GM18502 (cell line): Measurements from ENCODE around the gene B4GALT5.
"Not testable (repeated sequence)": the region's sequence is repeated elsewhere in the genome, so short reads cannot be mapped to it uniquely, and the experiment has no call there.

Experiments used
- ATAC-seq: cut with Tn5 transposase; IDR thresholded peaks from one replicate; pipeline ENCODE4 v1.9.1; 2021; ENCODE audit warnings: mild to moderate bottlenecking; ENCODE audit not compliant: unreplicated experiment, poor library complexity

Gene B4GALT5

DNA sequence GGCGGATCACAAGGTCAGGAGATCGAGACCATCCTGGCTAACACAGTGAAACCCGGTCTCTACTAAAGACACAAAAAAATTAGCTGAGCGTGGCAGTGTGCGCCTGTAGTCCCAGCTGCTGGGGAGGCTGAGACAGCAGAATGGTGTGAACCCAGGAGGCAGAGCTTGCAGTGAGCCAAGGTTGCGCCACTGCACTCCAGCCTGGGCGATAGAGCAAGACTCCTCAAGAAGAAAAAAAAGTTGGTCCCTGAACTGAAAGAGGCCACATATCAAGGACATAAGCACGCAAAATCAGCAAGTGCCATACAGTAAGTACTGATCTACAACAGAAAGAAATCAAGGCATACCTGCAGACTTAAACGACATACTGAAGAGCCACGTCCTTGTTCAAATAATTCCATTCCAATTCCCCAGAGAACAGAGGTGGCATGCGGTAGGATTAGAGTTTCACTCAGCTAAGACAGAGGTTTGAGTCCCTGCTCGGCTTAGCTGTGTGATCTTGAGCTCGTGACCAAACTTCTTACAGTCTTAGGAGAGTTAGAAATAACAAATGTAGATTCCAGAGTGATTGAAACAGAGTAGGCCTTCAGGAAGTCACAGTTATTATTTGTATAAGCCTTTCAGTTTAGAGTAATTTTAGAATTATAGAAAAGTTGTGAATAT is 29.2 kb downstream of the B4GALT5 start:
- ATAC-seq, result no peak

DNA sequence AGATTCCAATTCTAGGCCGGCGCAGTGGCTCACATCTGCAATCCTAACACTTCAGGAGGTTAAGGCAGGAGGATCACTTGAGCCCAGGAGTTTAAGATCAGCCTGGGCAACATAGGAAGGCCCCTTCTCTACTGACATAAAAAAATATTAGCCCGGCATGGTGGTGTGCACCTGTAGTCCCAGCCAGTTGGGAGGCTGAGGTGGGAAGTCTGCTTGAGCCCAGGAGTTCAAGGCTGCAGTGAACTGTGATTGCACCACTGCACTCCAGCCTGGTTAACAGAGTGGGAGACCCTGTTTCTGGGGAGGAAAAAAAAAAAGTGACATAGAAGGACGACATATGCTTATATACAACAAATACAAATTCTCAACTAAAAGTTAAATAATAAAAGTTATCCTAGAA is 30.9 kb downstream of the B4GALT5 start:
- ATAC-seq, result no peak

DNA sequence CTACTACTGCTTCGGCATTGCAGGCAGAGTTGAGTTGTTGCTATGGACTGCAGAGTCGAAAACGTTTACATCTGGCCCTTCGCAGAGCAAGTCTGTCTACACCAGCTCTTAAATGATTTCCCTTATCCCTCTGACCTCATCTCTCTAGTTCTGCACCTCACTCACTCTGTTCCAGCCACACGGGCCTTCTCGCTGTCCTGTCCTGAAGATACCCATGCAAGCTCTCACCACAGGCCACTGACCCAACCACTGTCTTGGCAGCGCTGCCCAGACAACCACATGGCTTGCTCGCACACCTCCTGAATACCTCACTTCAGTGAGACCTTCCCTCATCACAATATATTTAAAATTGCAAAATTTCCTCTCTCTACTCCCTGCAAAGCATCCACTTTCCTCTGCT is 31.4 kb downstream of the B4GALT5 start:
- no peak for ATAC-seq

DNA sequence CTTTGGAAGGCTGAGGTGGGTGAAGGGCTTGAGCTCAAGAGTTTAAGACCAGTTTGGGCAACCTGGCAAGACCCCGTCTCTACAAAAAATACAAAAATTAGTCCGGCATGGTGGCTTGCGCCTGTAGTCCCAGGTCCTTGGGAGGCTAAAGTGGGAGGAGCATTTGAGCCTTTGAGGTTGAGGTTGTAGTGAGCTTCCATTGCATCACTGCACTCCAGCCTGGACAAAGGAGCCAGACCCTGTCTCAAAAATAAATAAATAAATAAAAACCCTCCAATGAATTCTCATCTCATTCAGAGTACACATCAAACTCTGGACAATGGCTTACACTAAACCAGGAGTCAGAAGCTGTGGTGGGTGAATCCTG is 31.8 kb downstream of the B4GALT5 start:
- no peak for ATAC-seq

DNA sequence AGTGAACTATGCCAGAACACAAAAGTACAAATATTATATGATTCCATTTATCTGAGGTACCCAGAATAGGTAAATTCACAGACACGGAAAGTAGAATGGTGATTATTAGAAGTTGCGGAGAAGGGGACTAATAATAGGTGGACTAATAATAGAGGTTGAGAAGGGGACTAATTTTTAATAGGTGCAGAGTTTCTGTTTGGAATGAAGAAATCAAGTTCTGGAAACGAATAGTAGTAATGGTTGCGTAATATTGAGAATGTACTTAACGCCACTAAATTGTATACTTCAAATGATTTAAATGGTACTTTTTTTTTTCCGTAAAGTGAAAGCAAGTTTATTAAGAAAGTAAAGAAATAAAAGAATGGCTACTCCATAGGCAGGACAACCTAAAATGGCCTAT is 33.2 kb downstream of the B4GALT5 start:
- no peak for ATAC-seq

DNA sequence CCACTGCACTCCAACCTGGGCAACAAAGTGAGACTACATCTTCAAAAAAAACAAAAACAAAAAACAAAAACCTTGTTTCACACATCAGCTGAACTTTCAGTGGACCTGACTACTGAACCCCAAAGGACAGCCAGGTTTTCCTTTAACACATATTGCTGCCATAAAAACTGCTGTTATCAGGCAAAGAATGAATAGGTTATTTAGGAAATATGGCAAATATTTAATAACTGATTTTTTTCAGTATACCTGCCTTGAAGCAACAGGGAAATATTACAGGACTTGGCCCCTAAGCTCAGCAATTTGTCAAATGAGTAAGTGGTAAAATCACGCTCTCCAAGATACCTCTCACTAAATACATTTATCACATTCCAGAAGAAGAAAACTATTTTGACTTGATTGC is 34.0 kb downstream of the B4GALT5 start:
- no peak for ATAC-seq

DNA sequence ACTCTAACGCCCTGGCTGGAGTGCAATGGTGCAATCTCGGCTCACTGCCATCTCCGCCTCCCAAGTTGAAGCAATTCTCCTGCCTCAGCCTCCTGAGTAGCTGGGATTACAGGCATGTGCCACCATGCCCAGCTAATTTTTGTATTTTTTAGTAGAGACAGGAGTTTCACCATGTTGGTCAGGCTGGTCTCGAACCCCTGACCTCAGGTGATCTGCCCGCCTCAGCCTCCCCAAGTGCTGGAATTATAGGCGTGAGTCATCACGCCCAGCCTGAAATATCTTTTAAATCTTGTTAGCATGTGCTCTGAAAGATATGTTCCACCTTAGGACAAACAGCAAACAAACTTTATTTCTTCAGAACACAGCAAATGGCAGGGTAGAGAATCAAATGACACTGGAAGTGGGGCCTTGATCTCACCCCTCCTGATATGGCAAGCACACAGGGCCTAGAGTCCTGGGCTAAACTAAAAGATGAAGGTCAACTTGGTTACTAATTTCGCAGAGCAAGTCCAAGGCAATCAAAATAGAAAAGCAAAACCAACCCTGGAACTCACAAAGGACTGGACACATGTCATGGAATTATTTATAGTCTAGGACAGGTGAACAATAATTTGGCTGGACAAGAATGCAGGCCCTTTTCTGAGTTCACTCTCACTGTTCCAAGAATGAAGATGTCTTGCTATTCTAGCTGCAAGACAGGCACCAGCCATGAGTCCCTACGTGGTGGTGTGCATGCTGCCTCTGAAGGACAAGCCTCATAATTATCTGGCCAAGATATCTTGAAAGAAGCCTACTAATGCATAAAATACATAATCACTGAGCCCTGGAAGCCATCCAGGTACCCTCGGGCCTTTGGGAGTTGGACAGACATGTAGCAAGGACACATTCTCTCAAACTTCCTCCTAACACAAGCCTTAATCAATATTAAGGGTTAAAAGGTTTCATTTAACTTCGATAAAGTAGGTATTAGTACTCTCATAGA is 35.6 kb downstream of the B4GALT5 start:
- ATAC-seq, result no peak

DNA sequence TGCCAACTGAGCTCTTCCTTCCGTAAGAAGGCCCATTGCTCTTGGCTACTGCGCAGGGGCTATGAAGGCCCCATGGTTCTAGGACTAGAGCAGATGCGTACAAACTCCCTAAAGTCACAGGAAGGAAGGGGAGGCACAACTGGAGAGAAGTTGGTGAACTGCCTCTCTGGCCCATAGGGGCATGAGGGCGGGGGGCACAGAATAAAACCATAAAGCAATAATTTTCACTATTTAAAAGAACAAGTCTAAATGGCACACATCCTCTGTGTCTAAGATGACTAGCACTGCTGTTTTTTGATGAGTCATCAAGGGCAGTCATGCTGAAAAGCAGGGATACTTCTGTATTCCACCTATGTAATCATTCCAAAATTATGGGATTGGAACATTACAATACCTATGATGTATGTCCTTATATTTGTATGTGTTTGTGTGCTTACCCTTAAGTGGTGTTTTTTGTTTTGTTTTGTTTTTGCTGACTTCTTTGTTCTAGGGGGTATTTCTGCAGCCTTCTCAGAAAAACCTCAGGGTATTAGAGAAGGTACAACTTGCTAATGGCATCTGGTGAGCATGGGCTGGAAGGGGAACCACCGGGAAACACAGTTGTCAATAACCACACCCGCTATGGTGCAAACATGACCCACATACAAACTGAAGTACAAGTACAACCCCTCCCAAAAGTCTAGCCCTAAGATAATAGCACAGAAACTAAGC is 36.9 kb downstream of the B4GALT5 start:
- ATAC-seq, result peak; percentile 59

DNA sequence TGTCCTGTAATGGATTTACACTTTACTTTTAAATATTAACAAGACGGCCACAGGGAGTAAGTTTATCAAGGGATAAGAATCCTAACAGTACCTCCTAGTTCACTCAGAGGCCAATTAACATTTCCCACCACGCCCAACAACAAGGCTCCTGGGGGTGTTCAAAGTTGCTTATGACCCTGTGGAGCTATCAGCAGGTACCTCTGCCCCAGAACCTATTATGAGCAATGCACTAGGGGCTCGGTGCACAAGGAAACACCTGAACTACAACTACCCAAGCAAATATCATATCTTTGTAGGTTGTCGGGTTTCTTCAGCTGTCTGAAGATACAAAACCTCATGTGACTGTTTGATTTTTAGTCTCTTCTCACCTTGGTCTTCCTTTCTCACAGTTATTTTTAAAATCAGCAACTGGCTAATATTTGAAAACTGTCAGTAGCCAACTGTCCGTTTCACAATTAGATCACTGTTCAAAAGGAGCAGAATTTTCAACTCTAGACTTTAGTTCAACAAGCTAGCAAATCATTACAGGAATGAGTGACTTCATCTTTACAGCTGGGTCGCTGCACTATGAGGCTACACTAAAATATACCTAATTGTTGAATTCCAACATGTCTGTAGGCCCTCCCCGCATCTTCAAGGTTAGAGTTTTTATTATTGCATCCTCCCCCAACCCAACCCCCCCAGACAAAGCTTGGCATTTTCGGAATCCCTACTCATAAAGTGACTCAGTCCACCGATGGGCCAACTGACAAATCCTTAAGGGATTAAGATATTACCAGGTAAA is 38.1 kb downstream of the B4GALT5 start:
- peak; percentile 31 for ATAC-seq

DNA sequence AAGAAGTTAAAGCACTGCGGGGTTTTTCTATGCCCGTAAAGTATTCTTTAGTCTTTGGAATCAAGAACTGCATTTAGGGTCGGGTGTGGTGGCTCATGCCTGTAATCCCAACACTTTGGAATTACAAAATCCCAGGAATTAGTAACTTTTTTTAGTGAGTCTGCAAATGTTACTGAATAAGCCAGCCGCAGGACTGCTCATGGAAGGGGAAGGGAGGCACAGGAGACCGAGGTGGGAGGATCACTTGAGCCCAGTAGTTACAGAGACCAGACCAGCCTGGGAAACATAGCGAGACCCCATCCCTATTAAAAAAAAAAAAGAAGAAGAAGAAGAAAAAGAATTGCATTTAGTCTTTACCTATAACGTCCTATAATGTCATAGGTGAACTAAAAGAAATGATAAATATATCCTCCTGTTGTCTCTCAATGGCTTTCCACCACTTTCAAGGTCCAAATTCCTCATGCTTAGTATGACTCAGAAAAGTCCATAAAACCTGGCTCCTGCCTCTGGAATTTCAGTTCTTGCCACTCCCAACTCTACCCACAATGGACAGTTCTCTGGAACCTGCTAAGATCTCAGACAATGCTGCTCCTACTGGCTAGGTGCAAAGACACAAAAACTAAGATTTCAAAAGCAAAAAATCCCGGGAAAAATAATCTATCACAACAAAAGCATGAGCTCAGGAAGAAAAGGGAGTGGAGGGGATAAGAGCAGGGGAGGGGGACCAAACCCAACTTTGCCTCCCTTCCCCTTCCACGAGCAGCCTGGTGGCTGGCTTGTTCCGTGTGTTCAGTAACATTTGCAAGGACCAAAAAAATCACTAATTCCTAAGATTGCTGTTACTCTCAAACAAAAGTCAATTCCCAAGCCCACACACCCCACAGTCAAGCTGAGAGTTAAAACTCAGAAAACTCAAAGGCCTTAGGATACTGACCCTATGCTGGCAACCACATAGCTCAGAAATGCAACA is 39.0 kb downstream of the B4GALT5 start:
- no peak for ATAC-seq

DNA sequence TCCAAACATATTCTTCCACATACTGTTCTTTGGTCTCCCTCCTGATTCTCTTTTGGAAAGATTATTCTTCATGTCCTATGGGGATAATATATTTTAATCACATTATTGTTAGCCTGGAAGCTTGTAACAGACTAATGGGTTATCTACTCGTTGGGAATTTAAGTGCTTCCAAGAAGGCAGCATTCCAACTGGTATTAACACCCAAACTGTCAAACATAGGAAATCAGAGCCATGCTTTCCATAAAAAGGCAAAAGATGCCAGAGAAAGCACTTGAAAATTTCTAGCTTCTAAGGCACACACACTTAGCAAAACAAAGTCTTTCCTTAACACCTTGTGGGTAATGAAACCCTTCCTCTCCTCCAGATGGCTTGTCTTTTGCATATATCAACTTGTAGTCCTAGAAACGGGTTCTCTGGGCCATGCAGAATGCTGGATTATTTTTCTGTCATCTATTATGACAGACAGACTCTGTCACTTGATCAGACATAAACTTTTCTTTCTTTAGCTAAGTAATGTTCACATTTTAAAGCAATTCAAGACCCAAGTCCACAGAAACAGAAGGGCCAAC is 41.5 kb downstream of the B4GALT5 start:
- ATAC-seq, result no peak

DNA sequence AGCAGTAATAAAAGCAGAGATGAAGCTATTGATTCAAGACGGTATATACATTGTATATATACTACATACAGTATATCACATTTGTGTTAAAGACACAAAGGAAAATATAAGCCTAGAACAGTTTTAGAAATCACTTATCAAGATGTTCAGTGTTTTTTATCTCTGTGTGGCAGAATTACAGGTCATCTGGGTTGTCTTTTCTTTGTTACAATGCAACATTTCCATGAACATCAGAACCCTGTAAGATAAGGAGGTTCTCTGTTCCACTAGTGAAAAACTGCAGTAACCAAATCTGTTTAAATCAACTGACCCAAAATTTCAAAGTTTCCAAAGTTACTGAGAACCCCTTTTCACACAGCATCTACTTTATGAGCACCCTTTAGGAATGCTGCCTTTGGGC is 42.2 kb downstream of the B4GALT5 start:
- no peak for ATAC-seq

DNA sequence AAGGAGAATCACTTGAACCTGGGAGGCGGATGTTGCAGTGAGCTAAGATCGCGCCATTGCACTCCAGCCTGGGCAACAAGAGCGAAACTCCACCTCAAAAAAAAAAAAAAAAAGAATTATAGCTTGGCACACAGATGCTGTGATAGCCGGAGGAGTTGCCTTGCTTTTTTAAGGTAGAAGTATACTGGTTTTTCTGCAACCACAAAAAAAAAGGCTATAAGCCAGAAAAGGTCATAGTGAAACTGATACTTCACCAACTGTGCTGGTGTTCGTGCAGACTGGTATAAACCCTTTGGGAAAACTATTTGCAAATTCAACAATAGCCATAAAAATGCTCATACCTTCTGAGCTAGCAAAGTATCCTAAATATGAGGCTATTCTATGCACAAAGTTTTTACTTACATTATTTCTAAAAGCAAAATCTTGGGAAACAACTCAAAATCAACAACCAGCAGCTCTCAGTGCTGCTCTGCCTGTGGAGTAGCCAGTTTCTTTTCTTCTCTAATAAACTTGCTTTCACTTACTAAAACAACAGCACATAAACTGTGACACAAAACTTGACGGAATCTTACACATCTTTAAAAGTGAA is 44.0 kb downstream of the B4GALT5 start:
- peak; percentile 62 for ATAC-seq

DNA sequence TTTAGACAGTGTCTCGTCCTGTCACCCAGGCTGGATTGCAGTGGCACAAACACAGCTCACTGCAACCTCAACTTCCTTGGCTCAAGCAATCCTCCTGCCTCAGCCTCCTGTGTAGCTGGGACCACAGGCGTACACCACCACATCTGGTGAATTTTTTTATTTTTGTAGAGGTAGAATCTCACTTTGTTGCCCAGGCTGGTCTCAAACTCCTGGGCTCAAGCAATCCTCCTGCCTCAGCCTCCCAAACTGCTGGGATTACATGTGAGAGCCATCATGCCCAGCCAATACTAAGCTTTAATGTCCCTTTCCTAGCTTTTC is 44.8 kb downstream of the B4GALT5 start:
- ATAC-seq, result not testable (repeated sequence)

DNA sequence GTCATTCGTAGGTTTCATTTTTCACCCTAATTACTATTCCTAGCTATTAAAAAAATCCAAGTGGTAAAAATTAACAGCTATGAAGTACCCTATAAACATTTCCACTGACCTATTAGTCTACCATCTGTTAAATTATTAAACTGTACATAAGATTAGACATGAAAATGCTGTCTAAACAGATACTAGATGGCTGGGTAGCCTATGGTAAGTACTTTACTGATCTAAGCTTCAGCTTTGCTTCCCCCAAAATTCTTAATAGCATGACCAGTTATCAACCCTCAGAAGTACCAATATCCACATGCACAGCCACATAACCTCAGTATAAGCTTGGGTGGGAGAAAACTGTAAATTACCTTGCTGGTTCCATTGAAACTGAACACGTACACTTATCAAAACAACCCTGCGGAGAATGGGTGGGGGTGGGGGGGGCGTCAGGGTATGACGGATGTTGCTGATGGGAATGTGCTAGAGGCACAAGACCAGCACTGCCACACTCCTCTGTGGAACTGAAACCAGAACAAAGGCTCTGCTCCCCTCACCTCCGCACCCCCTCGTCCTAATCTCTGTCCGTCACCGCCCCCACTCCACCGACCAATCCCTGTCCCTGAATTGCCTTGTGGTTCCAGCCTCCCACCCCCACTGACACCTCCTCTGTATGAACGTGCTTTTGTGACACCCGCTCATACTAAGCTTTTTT is 45.3 kb downstream of the B4GALT5 start:
- peak; percentile 77 for ATAC-seq

DNA sequence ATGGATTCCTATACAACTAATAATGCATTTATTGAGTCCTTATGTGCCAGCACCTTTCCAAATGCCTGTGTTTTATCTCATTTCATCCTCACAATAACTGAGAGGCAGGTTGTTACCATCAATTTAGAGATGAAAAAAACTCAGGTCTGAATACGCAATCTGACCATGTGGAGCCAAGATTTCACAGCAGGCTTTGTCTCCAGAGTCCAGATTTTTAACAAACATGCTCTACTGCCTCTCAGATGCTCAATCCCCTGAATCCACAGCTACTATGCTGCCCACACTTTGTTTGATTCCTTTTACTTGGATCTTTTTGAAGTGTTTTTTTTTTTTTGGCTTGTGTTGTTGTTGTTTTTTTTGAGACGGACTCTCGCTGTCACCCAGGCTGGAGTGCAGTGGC is 46.8 kb downstream of the B4GALT5 start:
- no peak for ATAC-seq

DNA sequence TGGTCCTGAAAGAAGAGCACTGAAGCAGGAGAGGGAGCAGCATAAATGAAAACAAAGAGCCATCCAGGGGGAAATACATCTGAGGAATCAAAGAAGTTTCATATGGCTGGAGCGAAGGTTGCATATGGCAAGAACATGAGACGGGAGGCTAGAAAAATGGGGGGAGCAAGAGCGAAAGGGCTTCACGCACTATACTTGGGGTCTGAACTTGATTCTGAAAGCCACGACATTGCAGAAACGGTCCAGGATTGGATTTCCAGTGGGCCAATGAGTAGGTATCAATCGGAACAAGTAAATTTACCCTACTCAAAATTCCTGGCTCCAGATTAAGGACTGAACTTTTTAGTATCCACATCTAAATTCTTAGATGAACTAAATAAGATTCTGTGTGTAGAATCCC is 47.9 kb downstream of the B4GALT5 start:
- no peak for ATAC-seq
